Neuronal stem cell (in vitro differentiated cells): ENCODE data around the gene LSM14A.
A peak's percentile ranks its signal among the peaks of the same experiment; 100 is the strongest.
"Not testable (repeated sequence)": the region's sequence is repeated elsewhere in the genome, so short reads cannot be mapped to it uniquely, and the experiment has no call there.

ENCODE experiments used
- DNase-seq: peaks from one replicate; pipeline ENCODE4 v3.0.0-alpha.2; 2013; ENCODE audit warnings: low spot score
- H2AFZ ChIP-seq: one replicate; pipeline ENCODE4 v1.6.1; 2013; ENCODE audit warnings: mild to moderate bottlenecking, low read length, inconsistent platforms
- H2AK5ac ChIP-seq: 2 replicates; pipeline ENCODE4 v1.6.1; 2013; ENCODE audit warnings: low read depth, mild to moderate bottlenecking, inconsistent platforms, low read length, moderate library complexity, mixed read lengths
- H2BK120ac ChIP-seq: 2 replicates; pipeline ENCODE4 v1.6.1; 2013; ENCODE audit warnings: low read depth, mild to moderate bottlenecking, inconsistent platforms, low read length, moderate library complexity, mixed read lengths
- H2BK12ac ChIP-seq: one replicate; pipeline ENCODE4 v1.6.1; 2013; ENCODE audit warnings: low read length, inconsistent platforms
- H2BK15ac ChIP-seq: 2 replicates; pipeline ENCODE4 v1.6.1; 2013; ENCODE audit warnings: mild to moderate bottlenecking, low read length, inconsistent platforms, mixed read lengths
- H2BK5ac ChIP-seq: one replicate; pipeline ENCODE4 v1.6.1; 2013; ENCODE audit warnings: inconsistent platforms, mild to moderate bottlenecking, low read length, moderate library complexity
- H3K14ac ChIP-seq: one replicate; pipeline ENCODE4 v1.6.1; 2013; ENCODE audit warnings: low read length, inconsistent platforms
- H3K18ac ChIP-seq: 2 replicates; pipeline ENCODE4 v1.6.1; 2013; ENCODE audit warnings: low read length, inconsistent platforms
- H3K23ac ChIP-seq: 2 replicates; pipeline ENCODE4 v1.6.1; 2013; ENCODE audit warnings: low read depth, mild to moderate bottlenecking, mixed read lengths, low read length, inconsistent platforms; ENCODE audit not compliant: poor library complexity
- H3K27ac ChIP-seq: replicated peaks from 3 replicates; pipeline ENCODE4 v1.5.1; 2013; ENCODE audit warnings: low read length, inconsistent platforms
- H3K27me3 ChIP-seq, 3 experiments: 2 replicates each; pipeline ENCODE4 v1.6.1; 2013; ENCODE audit warnings: low read length in 3 of 3, mild to moderate bottlenecking in 2 of 3, inconsistent platforms in 1 of 3, low read depth in 1 of 3, mixed read lengths in 1 of 3, moderate library complexity in 1 of 3; ENCODE audit not compliant: control insufficient read depth in 3 of 3, insufficient read depth in 3 of 3
- H3K36me3 ChIP-seq, 2 donors: replicated peaks in 1 of 2; 2 replicates each; pipeline ENCODE4 v1.6.1; 2013; ENCODE audit warnings: low read length in 2 of 2; ENCODE audit not compliant: control insufficient read depth in 2 of 2, insufficient read depth in 2 of 2
- H3K4ac ChIP-seq: 2 replicates; pipeline ENCODE4 v1.6.1; 2013; ENCODE audit warnings: inconsistent platforms, mild to moderate bottlenecking, low read length, moderate library complexity
- H3K4me1 ChIP-seq, 2 donors: 1 replicate in 1 of 2; 2 replicates in 1 of 2; pipeline ENCODE4 v1.6.1; 2013; ENCODE audit warnings: low read length in 2 of 2, low read depth in 1 of 2; ENCODE audit not compliant: control insufficient read depth in 2 of 2, insufficient read depth in 1 of 2
- H3K4me2 ChIP-seq: one replicate; pipeline ENCODE4 v1.6.1; 2013; ENCODE audit warnings: mild to moderate bottlenecking, low read length, inconsistent platforms; ENCODE audit not compliant: insufficient read depth, poor library complexity, severe bottlenecking
- H3K4me3 ChIP-seq, 2 donors: 2 replicates each; pipeline ENCODE4 v1.5.1; 2013; ENCODE audit warnings: low read length in 2 of 2, mild to moderate bottlenecking in 2 of 2, inconsistent platforms in 1 of 2, moderate library complexity in 1 of 2
- H3K79me1 ChIP-seq: one replicate; pipeline ENCODE4 v1.6.1; 2013; ENCODE audit warnings: low read depth, mild to moderate bottlenecking, inconsistent platforms, low read length, moderate library complexity
- H3K9ac ChIP-seq: one replicate; pipeline ENCODE4 v1.6.1; 2013; ENCODE audit warnings: mild to moderate bottlenecking, low read depth, low read length, inconsistent platforms; ENCODE audit not compliant: poor library complexity
- H3K9me3 ChIP-seq, 2 donors: replicated peaks in 1 of 2; 2 replicates each; pipeline versions ENCODE3 to v1.6.1; 2013; ENCODE audit warnings: low read length in 2 of 2, mild to moderate bottlenecking in 2 of 2, inconsistent platforms in 1 of 2, low read depth in 1 of 2, mixed read lengths in 1 of 2, moderate library complexity in 1 of 2; ENCODE audit not compliant: control insufficient read depth in 2 of 2, insufficient read depth in 1 of 2
- H4K8ac ChIP-seq: one replicate; pipeline ENCODE4 v1.6.1; 2013; ENCODE audit warnings: low read depth, mild to moderate bottlenecking, inconsistent platforms, low read length, moderate library complexity
- H4K91ac ChIP-seq: one replicate; pipeline ENCODE4 v1.6.1; 2013; ENCODE audit warnings: low read length, low read depth, mild to moderate bottlenecking, inconsistent platforms; ENCODE audit not compliant: poor library complexity
- WGBS, 2 donors: extraction: QIAGEN DNeasy Blood & Tissue Kit; methylation state at CpG; one replicate each; pipeline ENCODE4 v1.1.7; 2013; ENCODE audit warnings: missing lambda C conversion rate in 2 of 2, mixed read lengths in 1 of 2; ENCODE audit not compliant: insufficient read length in 2 of 2, insufficient replicate concordance in 1 of 2; ENCODE audit errors: extremely low coverage in 2 of 2; 5-methylcytosine and 5-hydroxymethylcytosine counted together

Gene LSM14A

GRCh38 chr19:34173193-34173956 lies 1.1 kb downstream of the LSM14A start:
- Histone ChIP-seq H3K4ac (no peak overlapping the region), H4K91ac (no peak overlapping the region), H4K8ac (no peak overlapping the region), H3K18ac (peak overlapping the region; percentile 38), H3K14ac (peak overlapping the region; percentile 14), H3K27me3 (no peaks in the 10 kb centered on the region), H2AK5ac (peak overlapping the region; percentile 97), H3K4me3 (peak overlapping the region; percentile 73 to 99), H2BK12ac (no peak overlapping the region), H3K9me3 (no peaks in the 10 kb centered on the region), H2AFZ (peak overlapping the region; percentile 92), H3K4me1 (peaks cover 5 to 12% of the 10 kb centered on the region in 2 donors), H3K36me3 (peaks cover 0 to 50% of the 10 kb centered on the region in 2 donors), H2BK15ac (no peak overlapping the region), H3K4me2 (peak overlapping the region; percentile 80), H2BK5ac (peak overlapping the region; percentile 97), H3K9ac (peak overlapping the region; percentile 75), H2BK120ac (peak overlapping the region; percentile 83), H3K79me1 (peaks cover 6% of the 10 kb centered on the region), H3K27ac (peak overlapping the region; percentile 95), H3K23ac (no peak overlapping the region)
- WGBS, 2 donors, result no CpG with 5 or more reads among the region's 23 CpGs
- DNase-seq, result peak; percentile 64

GRCh38 chr19:34175173-34175572 lies 2.9 kb downstream of the LSM14A start:
- not testable (repeated sequence) for H3K18ac ChIP-seq, H3K27ac ChIP-seq, H3K4me3 ChIP-seq, H4K91ac ChIP-seq, H2BK120ac ChIP-seq, H3K4ac ChIP-seq, H3K79me1 ChIP-seq, H3K14ac ChIP-seq, H3K27me3 ChIP-seq, H3K9ac ChIP-seq, H3K23ac ChIP-seq, H2AFZ ChIP-seq, H2BK5ac ChIP-seq, H3K9me3 ChIP-seq, H2BK15ac ChIP-seq, H2AK5ac ChIP-seq, H3K4me2 ChIP-seq, H2BK12ac ChIP-seq, DNase-seq, H4K8ac ChIP-seq
- no CpG with 5 or more reads among the region's 8 CpGs for WGBS, 2 donors
- Histone ChIP-seq H3K4me1 (peaks cover 5 to 12% of the 10 kb centered on the region in 2 donors), H3K36me3 (peaks cover 0 to 67% of the 10 kb centered on the region in 2 donors)

GRCh38 chr19:34176581-34176980 lies 4.3 kb downstream of the LSM14A start:
- Histone ChIP-seq H3K4me1 (peaks cover 3 to 10% of the 10 kb centered on the region in 2 donors), H2BK5ac (no peak overlapping the region), H2BK15ac (no peak overlapping the region), H3K79me1 (peaks cover 6% of the 10 kb centered on the region), H3K4me2 (no peak overlapping the region), H3K4ac (no peak overlapping the region), H3K14ac (no peak overlapping the region), H2AK5ac (no peak overlapping the region), H2BK12ac (no peak overlapping the region), H3K27me3 (no peaks in the 10 kb centered on the region), H2AFZ (no peak overlapping the region), H3K18ac (no peak overlapping the region), H3K9ac (no peak overlapping the region), H3K36me3 (peaks cover 0 to 81% of the 10 kb centered on the region in 2 donors), H4K91ac (no peak overlapping the region), H3K9me3 (no peaks in the 10 kb centered on the region), H3K23ac (no peak overlapping the region), H2BK120ac (no peak overlapping the region), H4K8ac (no peak overlapping the region), H3K27ac (no peak overlapping the region), H3K4me3 (no peak overlapping the region)
- DNase-seq, result no peak
- no CpG with 5 or more reads among the region's 3 CpGs for WGBS, 2 donors

GRCh38 chr19:34178274-34178610 lies 5.9 kb downstream of the LSM14A start:
- no peak overlapping the region for H3K4ac ChIP-seq
- H3K36me3 ChIP-seq, result peaks cover 0 to 92% of the 10 kb centered on the region in 2 donors
- H3K9ac ChIP-seq, result no peak overlapping the region
- H2BK5ac ChIP-seq, result no peak overlapping the region
- H2BK12ac ChIP-seq, result no peak overlapping the region
- no peak overlapping the region for H4K91ac ChIP-seq
- H3K23ac ChIP-seq, result no peak overlapping the region
- H3K14ac ChIP-seq, result no peak overlapping the region
- H3K4me3 ChIP-seq, result no peak overlapping the region
- no peak overlapping the region for H2BK15ac ChIP-seq
- no peak overlapping the region for H3K18ac ChIP-seq
- DNase-seq, result no peak
- H3K9me3 ChIP-seq, result no peaks in the 10 kb centered on the region
- no peak overlapping the region for H4K8ac ChIP-seq
- no peak overlapping the region for H3K4me2 ChIP-seq
- H3K27me3 ChIP-seq, result no peaks in the 10 kb centered on the region
- peaks cover 2% of the 10 kb centered on the region for H3K79me1 ChIP-seq
- no peak overlapping the region for H2BK120ac ChIP-seq
- H2AK5ac ChIP-seq, result no peak overlapping the region
- H2AFZ ChIP-seq, result no peak overlapping the region
- peaks cover 0 to 10% of the 10 kb centered on the region in 2 donors for H3K4me1 ChIP-seq
- WGBS, 2 donors, result no CpG with 5 or more reads among the region's 2 CpGs
- H3K27ac ChIP-seq, result no peak overlapping the region
